Measurements from ENCODE around the gene KIR3DL3. TPM values are rescaled to one million over a fixed set of nuclear protein-coding genes. Genes with fewer than 3 reads are reported as not detected.
"Not testable (repeated sequence)": the region's sequence is repeated elsewhere in the genome, so short reads cannot be mapped to it uniquely, and the experiment has no call there.

The KIR3DL3 gene
- polyA plus RNA-seq, result not detected

GRCh38 chr19:54724142-54724541 is at the start of gene KIR3DL3:
Gene KIR3DL3 (plus strand): TSS chr19:54724442. CDS start chr19:54724497, 55 bp downstream.
- WGBS, 2 donors, result 82 to 85% methylated on average over 9 of the region's 9 CpGs
- peaks cover 6 to 8% of the 10 kb centered on the region in 2 donors for H3K9me3 ChIP-seq (ENCODE audit: control insufficient read depth in 2 of 2, insufficient read depth in 1 of 2, low read depth in 1 of 2, low read length in 1 of 2)
- no peaks in the 10 kb centered on the region for H3K27me3 ChIP-seq (ENCODE audit: control insufficient read depth in 1 of 2, insufficient read depth in 2 of 2, low read length in 2 of 2)
- no peak within 1 kb of the TSS for H3K27ac ChIP-seq (ENCODE audit: low read depth in 2 of 2, low read length in 1 of 2)
- no peaks in the 10 kb centered on the region for H3K4me1 ChIP-seq (ENCODE audit: control insufficient read depth in 2 of 2, insufficient read depth in 2 of 2, low read length in 1 of 2)
- no peaks in the 10 kb centered on the region for H3K36me3 ChIP-seq (ENCODE audit: control insufficient read depth in 2 of 2, insufficient read depth in 2 of 2, low read length in 1 of 2)
- H3K4me3 ChIP-seq (ENCODE audit: low read depth in 1 of 2, low read length in 2 of 2), result no peak within 1 kb of the TSS

- not testable (repeated sequence) for H3K4me1 ChIP-seq (ENCODE audit: control insufficient read depth in 2 of 2, insufficient read depth in 2 of 2, low read length in 1 of 2); H3K9me3 ChIP-seq (ENCODE audit: control insufficient read depth in 2 of 2, insufficient read depth in 1 of 2, low read depth in 1 of 2, low read length in 1 of 2); H3K36me3 ChIP-seq (ENCODE audit: control insufficient read depth in 2 of 2, insufficient read depth in 2 of 2, low read length in 1 of 2); H3K27ac ChIP-seq (ENCODE audit: low read depth in 2 of 2, low read length in 1 of 2); H3K27me3 ChIP-seq (ENCODE audit: control insufficient read depth in 1 of 2, insufficient read depth in 2 of 2, low read length in 2 of 2); H3K4me3 ChIP-seq (ENCODE audit: low read depth in 1 of 2, low read length in 2 of 2)
- WGBS, 2 donors, result 21 to 29% methylated on average over 10 of the region's 10 CpGs
Observed at GRCh38 chr19:54676210-54676834, 47.9 kb upstream of the KIR3DL3 start.

- H3K4me3 ChIP-seq (ENCODE audit: low read depth in 1 of 2, low read length in 2 of 2), result no peak overlapping the region
- WGBS, 2 donors, result 55 to 60% methylated on average over 4 of the region's 4 CpGs
- H3K4me1 ChIP-seq (ENCODE audit: control insufficient read depth in 2 of 2, insufficient read depth in 2 of 2, low read length in 1 of 2), result no peaks in the 10 kb centered on the region
- H3K36me3 ChIP-seq (ENCODE audit: control insufficient read depth in 2 of 2, insufficient read depth in 2 of 2, low read length in 1 of 2), result no peaks in the 10 kb centered on the region
- no peaks in the 10 kb centered on the region for H3K9me3 ChIP-seq (ENCODE audit: control insufficient read depth in 2 of 2, insufficient read depth in 1 of 2, low read depth in 1 of 2, low read length in 1 of 2)
- no peak overlapping the region for H3K27ac ChIP-seq (ENCODE audit: low read depth in 2 of 2, low read length in 1 of 2)
- no peaks in the 10 kb centered on the region for H3K27me3 ChIP-seq (ENCODE audit: control insufficient read depth in 1 of 2, insufficient read depth in 2 of 2, low read length in 2 of 2)
Observed at GRCh38 chr19:54677217-54677616, 47.0 kb upstream of the KIR3DL3 start.

GRCh38 chr19:54681596-54681995 is 42.6 kb upstream of the KIR3DL3 start:
- not testable (repeated sequence) for H3K9me3 ChIP-seq (ENCODE audit: control insufficient read depth in 2 of 2, insufficient read depth in 1 of 2, low read depth in 1 of 2, low read length in 1 of 2); H3K4me3 ChIP-seq (ENCODE audit: low read depth in 1 of 2, low read length in 2 of 2); H3K27ac ChIP-seq (ENCODE audit: low read depth in 2 of 2, low read length in 1 of 2); H3K36me3 ChIP-seq (ENCODE audit: control insufficient read depth in 2 of 2, insufficient read depth in 2 of 2, low read length in 1 of 2); H3K27me3 ChIP-seq (ENCODE audit: control insufficient read depth in 1 of 2, insufficient read depth in 2 of 2, low read length in 2 of 2); H3K4me1 ChIP-seq (ENCODE audit: control insufficient read depth in 2 of 2, insufficient read depth in 2 of 2, low read length in 1 of 2)
- WGBS, 2 donors, result 77 to 84% methylated on average over 12 of the region's 12 CpGs

- WGBS, 2 donors, result 54 to 57% methylated on average over 7 of the region's 7 CpGs
- Histone ChIP-seq H3K36me3 (ENCODE audit: control insufficient read depth in 2 of 2, insufficient read depth in 2 of 2, low read length in 1 of 2) (no peaks in the 10 kb centered on the region), H3K4me1 (ENCODE audit: control insufficient read depth in 2 of 2, insufficient read depth in 2 of 2, low read length in 1 of 2) (no peaks in the 10 kb centered on the region), H3K27me3 (ENCODE audit: control insufficient read depth in 1 of 2, insufficient read depth in 2 of 2, low read length in 2 of 2) (peaks cover 0 to 2% of the 10 kb centered on the region in 2 donors), H3K9me3 (ENCODE audit: control insufficient read depth in 2 of 2, insufficient read depth in 1 of 2, low read depth in 1 of 2, low read length in 1 of 2) (no peaks in the 10 kb centered on the region), H3K4me3 (ENCODE audit: low read depth in 1 of 2, low read length in 2 of 2) (no peak overlapping the region), H3K27ac (ENCODE audit: low read depth in 2 of 2, low read length in 1 of 2) (no peak overlapping the region)
Observed at GRCh38 chr19:54682306-54682856, 41.9 kb upstream of the KIR3DL3 start.

GRCh38 chr19:54684527-54684926 is 39.7 kb upstream of the KIR3DL3 start:
- H3K27me3 ChIP-seq (ENCODE audit: control insufficient read depth in 1 of 2, insufficient read depth in 2 of 2, low read length in 2 of 2), result peaks cover 0 to 2% of the 10 kb centered on the region in 2 donors
- H3K27ac ChIP-seq (ENCODE audit: low read depth in 2 of 2, low read length in 1 of 2), result no peak overlapping the region
- no peaks in the 10 kb centered on the region for H3K36me3 ChIP-seq (ENCODE audit: control insufficient read depth in 2 of 2, insufficient read depth in 2 of 2, low read length in 1 of 2)
- 24 to 29% methylated on average over 3 of the region's 3 CpGs for WGBS, 2 donors
- H3K4me1 ChIP-seq (ENCODE audit: control insufficient read depth in 2 of 2, insufficient read depth in 2 of 2, low read length in 1 of 2), result no peaks in the 10 kb centered on the region
- H3K9me3 ChIP-seq (ENCODE audit: control insufficient read depth in 2 of 2, insufficient read depth in 1 of 2, low read depth in 1 of 2, low read length in 1 of 2), result no peaks in the 10 kb centered on the region
- H3K4me3 ChIP-seq (ENCODE audit: low read depth in 1 of 2, low read length in 2 of 2), result no peak overlapping the region

GRCh38 chr19:54691582-54692297 is 32.5 kb upstream of the KIR3DL3 start:
- 61 to 72% methylated on average over 9 of the region's 9 CpGs for WGBS, 2 donors
- no peak overlapping the region for H3K4me3 ChIP-seq (ENCODE audit: low read depth in 1 of 2, low read length in 2 of 2)

GRCh38 chr19:54692298-54692615 is 32.0 kb upstream of the KIR3DL3 start:
- H3K4me3 ChIP-seq (ENCODE audit: low read depth in 1 of 2, low read length in 2 of 2), result no peak overlapping the region
- H3K27me3 ChIP-seq (ENCODE audit: control insufficient read depth in 1 of 2, insufficient read depth in 2 of 2, low read length in 2 of 2), result no peaks in the 10 kb centered on the region
- H3K4me1 ChIP-seq (ENCODE audit: control insufficient read depth in 2 of 2, insufficient read depth in 2 of 2, low read length in 1 of 2), result no peaks in the 10 kb centered on the region
- H3K27ac ChIP-seq (ENCODE audit: low read depth in 2 of 2, low read length in 1 of 2), result no peak overlapping the region
- H3K9me3 ChIP-seq (ENCODE audit: control insufficient read depth in 2 of 2, insufficient read depth in 1 of 2, low read depth in 1 of 2, low read length in 1 of 2), result no peaks in the 10 kb centered on the region
- no peaks in the 10 kb centered on the region for H3K36me3 ChIP-seq (ENCODE audit: control insufficient read depth in 2 of 2, insufficient read depth in 2 of 2, low read length in 1 of 2)
- WGBS, 2 donors, result 59 to 63% methylated on average over 4 of the region's 4 CpGs

More at GRCh38 chr19:54691582-54692297, 32.5 kb upstream of the KIR3DL3 start:
- H3K27ac ChIP-seq (ENCODE audit: low read depth in 2 of 2, low read length in 1 of 2), result no peak overlapping the region
- H3K9me3 ChIP-seq (ENCODE audit: control insufficient read depth in 2 of 2, insufficient read depth in 1 of 2, low read depth in 1 of 2, low read length in 1 of 2), result no peaks in the 10 kb centered on the region
- H3K27me3 ChIP-seq (ENCODE audit: control insufficient read depth in 1 of 2, insufficient read depth in 2 of 2, low read length in 2 of 2), result peaks cover 0 to 2% of the 10 kb centered on the region in 2 donors
- H3K4me1 ChIP-seq (ENCODE audit: control insufficient read depth in 2 of 2, insufficient read depth in 2 of 2, low read length in 1 of 2), result no peaks in the 10 kb centered on the region
- no peaks in the 10 kb centered on the region for H3K36me3 ChIP-seq (ENCODE audit: control insufficient read depth in 2 of 2, insufficient read depth in 2 of 2, low read length in 1 of 2)

- Histone ChIP-seq H3K36me3 (ENCODE audit: control insufficient read depth in 2 of 2, insufficient read depth in 2 of 2, low read length in 1 of 2) (no peaks in the 10 kb centered on the region), H3K27ac (ENCODE audit: low read depth in 2 of 2, low read length in 1 of 2) (no peak overlapping the region), H3K4me1 (ENCODE audit: control insufficient read depth in 2 of 2, insufficient read depth in 2 of 2, low read length in 1 of 2) (no peaks in the 10 kb centered on the region), H3K9me3 (ENCODE audit: control insufficient read depth in 2 of 2, insufficient read depth in 1 of 2, low read depth in 1 of 2, low read length in 1 of 2) (no peaks in the 10 kb centered on the region), H3K27me3 (ENCODE audit: control insufficient read depth in 1 of 2, insufficient read depth in 2 of 2, low read length in 2 of 2) (no peaks in the 10 kb centered on the region), H3K4me3 (ENCODE audit: low read depth in 1 of 2, low read length in 2 of 2) (no peak overlapping the region)
- WGBS, 2 donors, result 80 to 84% methylated on average over 5 of the region's 5 CpGs
Observed at GRCh38 chr19:54694648-54695047, 29.6 kb upstream of the KIR3DL3 start.

- H3K4me1 ChIP-seq (ENCODE audit: control insufficient read depth in 2 of 2, insufficient read depth in 2 of 2, low read length in 1 of 2), result no peaks in the 10 kb centered on the region
- H3K4me3 ChIP-seq (ENCODE audit: low read depth in 1 of 2, low read length in 2 of 2), result no peak overlapping the region
- WGBS, 2 donors, result 52 to 62% methylated on average over 8 of the region's 8 CpGs
- no peaks in the 10 kb centered on the region for H3K9me3 ChIP-seq (ENCODE audit: control insufficient read depth in 2 of 2, insufficient read depth in 1 of 2, low read depth in 1 of 2, low read length in 1 of 2)
- no peak overlapping the region for H3K27ac ChIP-seq (ENCODE audit: low read depth in 2 of 2, low read length in 1 of 2)
- H3K36me3 ChIP-seq (ENCODE audit: control insufficient read depth in 2 of 2, insufficient read depth in 2 of 2, low read length in 1 of 2), result no peaks in the 10 kb centered on the region
- H3K27me3 ChIP-seq (ENCODE audit: control insufficient read depth in 1 of 2, insufficient read depth in 2 of 2, low read length in 2 of 2), result no peaks in the 10 kb centered on the region
Observed at GRCh38 chr19:54696117-54696548, 28.1 kb upstream of the KIR3DL3 start.
